ENCODE measurements around the gene F2R. TPM values are rescaled to one million over a fixed set of nuclear protein-coding genes. Genes with fewer than 3 reads are reported as not detected.

Gene F2R
- total and polyA plus RNA-seq, 9 of the 15 experiments (the other 6 are each of a cell fraction or from before 2014, with no cell fraction given): 4.0 to 34.7 (median 15.1) TPM

DNA sequence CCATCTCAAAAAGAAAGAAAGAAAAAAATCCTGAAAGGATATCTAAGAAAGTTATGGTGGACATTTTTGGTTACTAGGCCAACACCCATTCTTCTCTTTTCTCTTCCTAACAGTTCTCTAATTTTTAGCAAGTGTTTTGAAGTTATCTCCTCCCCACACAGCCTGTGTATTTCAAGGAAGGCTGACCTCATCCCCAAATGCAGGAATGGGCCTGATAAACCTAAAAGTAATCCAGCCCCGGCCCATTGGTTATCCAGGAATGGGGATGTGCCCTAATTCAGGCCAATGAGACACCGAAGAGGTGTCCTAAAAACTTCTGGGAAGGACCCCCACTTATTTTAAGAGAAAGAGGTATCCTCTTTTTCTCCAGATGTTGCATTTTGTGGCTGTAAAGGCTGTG, 46.6 kb downstream of the F2R start:
- Histone ChIP-seq H3K27me3 (ENCODE audit: control insufficient read depth in 2 of 2, insufficient read depth in 2 of 2, low read length in 2 of 2) (no peaks in the 10 kb centered on the region), H3K4me3 (no peak overlapping the region), H3K9ac (ENCODE audit: insufficient read depth in 1 of 2, low read depth in 2 of 2, low read length in 2 of 2) (no peak overlapping the region), H3K36me3 (ENCODE audit: control insufficient read depth, insufficient read depth, low read length) (no peaks in the 10 kb centered on the region), H3K27ac (ENCODE audit: extremely low read depth, low read depth, low read length) (no peak overlapping the region), H4K20me1 (replicated peaks; ENCODE audit: control insufficient read depth, insufficient read depth, low read length) (no peaks in the 10 kb centered on the region), H3K4me1 (replicated peaks in 1 of 2; ENCODE audit: control insufficient read depth in 2 of 2, insufficient read depth in 2 of 2, low read length in 2 of 2) (peaks cover 7 to 20% of the 10 kb centered on the region in 2 experiments; a peak in 3 of 5 replicates), H3K4me2 (ENCODE audit: insufficient read depth, low read length) (no peak overlapping the region), H2AFZ (ENCODE audit: low read depth, low read length) (peak overlapping the region; percentile 46; the same call in 1 of the 2 replicates), H3K79me2 (ENCODE audit: control insufficient read depth, insufficient read depth, low read length) (no peaks in the 10 kb centered on the region), H3K9me3 (replicated peaks; ENCODE audit: control insufficient read depth, insufficient read depth, low read depth, low read length) (peaks cover 3% of the 10 kb centered on the region; the same call in 1 of the 2 replicates), H3K9me1 (ENCODE audit: control insufficient read depth, insufficient read depth, low read length) (no peaks in the 10 kb centered on the region)
- intact Hi-C loops (cut with micrococcal nuclease): no loop called here
- CTCF ChIA-PET (ENCODE audit: low intra/inter-chr PET ratio): no interaction called here
- ATAC-seq (peak; percentile 58), FAIRE-seq (no peak), DNase-seq (ENCODE audit: extremely low read depth in 1 of 4, low spot score in 3 of 4) (peak in 2 of 4 experiments; percentile 31 to 52)
- no TSS peak for BruUV-seq (replicated peaks)
- POLR2A ChIA-PET: no interaction called here
- in situ Hi-C loops (cut with MboI): no loop called here
- 8% methylated on average over 2 of the region's 2 CpGs for WGBS (ENCODE audit: insufficient coverage, low coverage, missing lambda C conversion rate)
- TF ChIP-seq TAL1 (IDR thresholded peaks at IDR 0.05) (peak; percentile 53), ILK (tag; IDR thresholded peaks at IDR 0.05; ENCODE audit: borderline replicate concordance, low read depth) (no peak), CBFA2T3 (IDR thresholded peaks at IDR 0.05) (peak; percentile 52; the same call in 1 of the 2 replicates), LCOR (CRISPR knock-in tag; IDR thresholded peaks at IDR 0.05) (peak; percentile 97), JUND (IDR thresholded peaks at IDR 0.05; ENCODE audit: borderline replicate concordance, low read depth, low read length) (peak; percentile 79), JUND (tag; IDR thresholded peaks at IDR 0.05; ENCODE audit: borderline replicate concordance, low read depth, low read length) (peak; percentile 75; the same call in 1 of the 3 replicates), HMG20A (CRISPR knock-in tag; conservative IDR thresholded peaks at IDR 0.05) (no peak), NR4A1 (CRISPR knock-in tag; IDR thresholded peaks at IDR 0.05) (no peak), NR4A1 (tag; IDR thresholded peaks at IDR 0.05) (no peak), BRD9 (IDR thresholded peaks at IDR 0.05; ENCODE audit: low read depth, partially characterized antibody) (no peak), ATF3 (IDR thresholded peaks at IDR 0.05) (peak; percentile 69; the same call in 1 of the 2 replicates), ATF3 (CRISPR knock-in tag; conservative IDR thresholded peaks at IDR 0.05) (no peak), CTBP1 (IDR thresholded peaks at IDR 0.05; ENCODE audit: borderline replicate concordance) (0 out of 2 replicates have a peak, but pooled peaks have one; percentile 43), ARID1B (IDR thresholded peaks at IDR 0.05) (peak; percentile 64), ZFP91 (CRISPR knock-in tag; IDR thresholded peaks at IDR 0.05) (no peak), ATF7 (IDR thresholded peaks at IDR 0.05) (peak; percentile 59; the same call in 1 of the 2 replicates), SETDB1 (IDR thresholded peaks at IDR 0.05; ENCODE audit: low read length) (no peak)
- TF ChIP-seq, protein P1, sequence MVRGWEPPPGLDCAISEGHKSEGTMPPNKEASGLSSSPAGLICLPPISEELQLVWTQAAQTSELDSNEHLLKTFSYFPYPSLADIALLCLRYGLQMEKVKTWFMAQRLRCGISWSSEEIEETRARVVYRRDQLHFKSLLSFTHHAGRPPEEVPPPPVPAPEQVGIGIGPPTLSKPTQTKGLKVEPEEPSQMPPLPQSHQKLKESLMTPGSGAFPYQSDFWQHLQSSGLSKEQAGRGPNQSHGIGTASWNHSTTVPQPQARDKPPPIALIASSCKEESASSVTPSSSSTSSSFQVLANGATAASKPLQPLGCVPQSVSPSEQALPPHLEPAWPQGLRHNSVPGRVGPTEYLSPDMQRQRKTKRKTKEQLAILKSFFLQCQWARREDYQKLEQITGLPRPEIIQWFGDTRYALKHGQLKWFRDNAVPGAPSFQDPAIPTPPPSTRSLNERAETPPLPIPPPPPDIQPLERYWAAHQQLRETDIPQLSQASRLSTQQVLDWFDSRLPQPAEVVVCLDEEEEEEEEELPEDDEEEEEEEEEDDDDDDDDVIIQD (CRISPR knock-in tag; IDR thresholded peaks at IDR 0.05): no peak
- TF ChIP-seq, protein P2, sequence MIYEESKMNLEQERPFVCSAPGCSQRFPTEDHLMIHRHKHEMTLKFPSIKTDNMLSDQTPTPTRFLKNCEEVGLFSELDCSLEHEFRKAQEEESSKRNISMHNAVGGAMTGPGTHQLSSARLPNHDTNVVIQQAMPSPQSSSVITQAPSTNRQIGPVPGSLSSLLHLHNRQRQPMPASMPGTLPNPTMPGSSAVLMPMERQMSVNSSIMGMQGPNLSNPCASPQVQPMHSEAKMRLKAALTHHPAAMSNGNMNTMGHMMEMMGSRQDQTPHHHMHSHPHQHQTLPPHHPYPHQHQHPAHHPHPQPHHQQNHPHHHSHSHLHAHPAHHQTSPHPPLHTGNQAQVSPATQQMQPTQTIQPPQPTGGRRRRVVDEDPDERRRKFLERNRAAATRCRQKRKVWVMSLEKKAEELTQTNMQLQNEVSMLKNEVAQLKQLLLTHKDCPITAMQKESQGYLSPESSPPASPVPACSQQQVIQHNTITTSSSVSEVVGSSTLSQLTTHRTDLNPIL (CRISPR knock-in tag; IDR thresholded peaks at IDR 0.05): no peak
